MM.1S (cell line): ENCODE results near the gene SH3PXD2A.

Experiments used
- CTCF ChIP-seq: fragments of 300-600 bp; sonication (generic); IDR thresholded peaks from 2 replicates; pipeline ENCODE4 v1.5.1; 2016; ENCODE audit warnings: antibody characterized with exemption, low read length, mixed read lengths
- EZH2 ChIP-seq: fragments of 300-600 bp; sonication (generic); optimal IDR thresholded peaks from 2 replicates; pipeline ENCODE3; 2017; ENCODE audit warnings: low read depth, mild to moderate bottlenecking, antibody characterized with exemption, low read length, mixed read lengths
- EZH2phosphoT487 ChIP-seq: fragments of 300-600 bp; sonication (generic); IDR thresholded peaks from 2 replicates; pipeline ENCODE4 v1.6.1; 2018; ENCODE audit warnings: antibody characterized with exemption, low read length

- TF ChIP-seq CTCF (no peak), EZH2phosphoT487 (no peak), EZH2 (no peak)
Measured at GRCh38 chr10:103626178-103626577, 229.2 kb downstream of the SH3PXD2A start.
